B cell (primary cell): ENCODE measurements around the gene TMOD2. TPM values are rescaled to one million over a fixed set of nuclear protein-coding genes. Genes with fewer than 3 reads are reported as not detected.

Experiments
- ATAC-seq: fragments of 200-7000 bp; cut with Tn5 transposase; one replicate; pipeline ENCODE4 v1.10.0; 2021; ENCODE audit warnings: low read depth, mild to moderate bottlenecking, moderate number of reproducible peaks, moderate library complexity
- CTCF ChIA-PET: fragments of 350-600 bp; sonication (Branson Sonifier 250); formaldehyde crosslinking; loops from one replicate; lab custom pipeline; 2021; ENCODE audit warnings: antibody characterized with exemption, inconsistent platforms; lab: Charles Lee
- POLR2A ChIA-PET: fragments of 350-600 bp; sonication (Branson Sonifier 250); formaldehyde crosslinking; loops from one replicate; lab custom pipeline; 2021; ENCODE audit warnings: antibody characterized with exemption; lab: Charles Lee
- DNase-seq: peaks from one replicate; pipeline ENCODE4 v3.0.0; 2013
- H2AFZ ChIP-seq: 2 replicates; pipeline ENCODE4 v1.6.1; 2012; ENCODE audit warnings: mild to moderate bottlenecking, low read depth, low read length; ENCODE audit not compliant: insufficient read depth, poor library complexity, severe bottlenecking
- H3K27ac ChIP-seq, 2 donors: 1 replicate in 1 of 2; 2 replicates in 1 of 2; pipeline ENCODE4 v1.5.1; 2012 to 2013; ENCODE audit warnings: low read length in 2 of 2, mild to moderate bottlenecking in 2 of 2, moderate library complexity in 1 of 2
- H3K27me3 ChIP-seq, 4 experiments: fragments of 200-600 bp in 1 of 4; sonication (generic) in 1 of 4; replicated peaks in 1 of 4; 1 replicate in 2 of 4; 2 replicates in 2 of 4; pipeline versions ENCODE4 v1.6.1 to v1.7.0; 2013 to 2016; ENCODE audit warnings: low read length in 3 of 4, mild to moderate bottlenecking in 2 of 4, mixed read lengths in 1 of 4, moderate library complexity in 1 of 4; ENCODE audit not compliant: insufficient read depth in 4 of 4, control insufficient read depth in 3 of 4; ENCODE audit errors: control extremely low read depth in 1 of 4
- H3K36me3 ChIP-seq, 2 experiments: replicated peaks in 1 of 2; 1 replicate in 1 of 2; 2 replicates in 1 of 2; pipeline versions ENCODE4 v1.6.1 to v1.7.1; 2013; ENCODE audit warnings: low read length in 1 of 2; ENCODE audit not compliant: insufficient read depth in 2 of 2, control insufficient read depth in 1 of 2; ENCODE audit errors: control extremely low read depth in 1 of 2, extremely low read depth in 1 of 2
- H3K4me1 ChIP-seq, 2 donors: fragments of 200-600 bp in 1 of 2; sonication (generic) in 1 of 2; 1 replicate in 1 of 2; 2 replicates in 1 of 2; pipeline versions ENCODE4 v1.5.1 to v1.6.1; 2013 to 2017; ENCODE audit warnings: low read length in 2 of 2; ENCODE audit not compliant: control insufficient read depth in 2 of 2, insufficient read depth in 2 of 2
- H3K4me2 ChIP-seq: replicated peaks from 2 replicates; pipeline ENCODE3; 2012; ENCODE audit warnings: mild to moderate bottlenecking, low read depth, low read length; ENCODE audit not compliant: poor library complexity, severe bottlenecking
- H3K4me3 ChIP-seq, 5 experiments: fragments of 200-600 bp in 1 of 5; sonication (generic) in 1 of 5; 1 replicate in 3 of 5; 2 replicates in 2 of 5; pipeline versions ENCODE4 v1.5.1 to v1.7.0; 2011 to 2016; ENCODE audit warnings: low read length in 4 of 5, mild to moderate bottlenecking in 4 of 5, low read depth in 2 of 5, control low read depth in 1 of 5, moderate library complexity in 1 of 5; ENCODE audit not compliant: insufficient read depth in 1 of 5; ENCODE audit errors: control extremely low read depth in 1 of 5, extremely low read depth in 1 of 5
- H3K79me2 ChIP-seq: fragments of 200-600 bp; sonication (generic); one replicate; pipeline ENCODE4 v1.6.0; 2016; ENCODE audit warnings: low read length; ENCODE audit not compliant: control insufficient read depth, insufficient read depth
- H3K9ac ChIP-seq: fragments of 200-600 bp; sonication (generic); 2 replicates; pipeline ENCODE4 v1.6.1; 2017; ENCODE audit warnings: mild to moderate bottlenecking, low read length, moderate library complexity
- H3K9me3 ChIP-seq, 3 donors: one replicate each; pipeline versions ENCODE4 v1.6.1 to v1.7.1; 2013; ENCODE audit warnings: low read length in 2 of 3; ENCODE audit not compliant: control insufficient read depth in 2 of 3, insufficient read depth in 1 of 3; ENCODE audit errors: control extremely low read depth in 1 of 3
- H4K20me1 ChIP-seq: 2 replicates; pipeline ENCODE4 v1.6.0; 2012; ENCODE audit warnings: mild to moderate bottlenecking, low read length; ENCODE audit not compliant: insufficient read depth, control insufficient read depth, poor library complexity, severe bottlenecking
- H3K27ac Mint-ChIP-seq: one replicate; pipeline ENCODE4 v1.8.0; 2021; ENCODE audit warnings: mixed read lengths
- H3K27me3 Mint-ChIP-seq: one replicate; pipeline ENCODE4 v1.8.0; 2021; ENCODE audit warnings: mixed read lengths
- H3K4me1 Mint-ChIP-seq: one replicate; pipeline ENCODE4 v1.8.0; 2021; ENCODE audit warnings: mixed read lengths
- H3K4me3 Mint-ChIP-seq: one replicate; pipeline ENCODE4 v1.8.0; 2021; ENCODE audit warnings: mixed read lengths
- H3K9me3 Mint-ChIP-seq: one replicate; pipeline ENCODE4 v1.8.0; 2022; ENCODE audit warnings: mixed read lengths; ENCODE audit not compliant: insufficient read depth
- EZH2 ChIP-seq: IDR thresholded peaks from 2 replicates; pipeline ENCODE4 v1.6.1; 2012; ENCODE audit warnings: borderline replicate concordance, low read depth, mild to moderate bottlenecking, moderate library complexity, low read length; ENCODE audit not compliant: insufficient read depth, poor library complexity, severe bottlenecking
- WGBS: methylation state at CpG from one replicate; pipeline ENCODE4 v1.1.5; 2013; ENCODE audit warnings: missing lambda C conversion rate; ENCODE audit not compliant: insufficient coverage; 5-methylcytosine and 5-hydroxymethylcytosine counted together
- intact Hi-C: fragments of 100-400 bp; cut with micrococcal nuclease; formaldehyde crosslinking; loops from one replicate; pipeline ENCODE4 v1.10.0; 2022
- polyA plus RNA-seq: library from polyadenylated mRNA; depleted of rRNA; stranded (reverse); fragments of >200 nt; gene quantifications from 2 replicates; pipeline ENCODE4 v1.2.3, GENCODE V29; 2012
- total RNA-seq, 2 donors: library from RNA; stranded (reverse); fragments of 120-200 nt in 1 of 2; gene quantifications; 1 replicate in 1 of 2; 2 replicates in 1 of 2; pipeline versions ENCODE4 v1.2.3 to v1.2.4, GENCODE V29; 2013 to 2022
- TF ChIP-seq, protein P1 (sequence below): fragments of 200-600 bp; IDR thresholded peaks from one replicate; pipeline ENCODE4 v1.8.0; 2022; ENCODE audit warnings: antibody characterized with exemption, mild to moderate bottlenecking

TMOD2 gene
- total and polyA plus RNA-seq, 2 donors (not counting 1 experiment from before 2014, with no cell fraction given), result 5.7 to 25.9 TPM

DNA sequence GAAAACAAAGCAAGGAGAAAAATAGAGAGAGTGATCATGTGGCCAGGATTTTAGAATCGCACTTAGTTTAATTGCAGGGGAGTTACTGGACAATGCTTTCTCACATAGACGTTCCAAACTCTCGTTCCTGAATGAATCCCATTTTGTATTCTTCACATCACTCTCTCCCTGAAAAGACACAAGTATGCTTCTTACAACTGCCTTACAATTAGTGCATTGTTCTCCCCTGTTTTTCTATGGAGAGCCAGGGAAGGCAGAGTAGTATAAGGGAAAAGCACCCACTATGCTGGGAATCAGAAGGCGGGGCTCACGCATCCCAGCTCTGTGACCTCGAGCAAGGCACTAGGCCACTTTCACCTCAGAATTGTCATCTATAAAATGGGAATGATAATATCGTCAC lies 14.4 kb downstream of the TMOD2 start:
- peaks cover 0 to 8% of the 10 kb centered on the region in 2 experiments for H3K36me3 ChIP-seq
- intact Hi-C loops, result no loop called here
- H2AFZ ChIP-seq, result no peak overlapping the region
- H3K4me2 ChIP-seq, result no peak overlapping the region
- no peaks in the 10 kb centered on the region for H3K27me3 ChIP-seq
- peaks cover 8 to 9% of the 10 kb centered on the region in 2 donors for H3K4me1 ChIP-seq
- H3K4me3 ChIP-seq, result no peak overlapping the region
- Mint-ChIP-seq H3K9me3 (no peaks in the 10 kb centered on the region), H3K4me3 (no peak overlapping the region), H3K4me1 (peaks cover 20% of the 10 kb centered on the region), H3K27me3 (no peaks in the 10 kb centered on the region), H3K27ac (no peak overlapping the region)
- ChIA-PET POLR2A (no interaction called here), CTCF (interaction anchor here (3.1 to 15.9 kb wide), 2 partner anchors 11 to 115 kb away, joined by 26 to 728 read pairs; no protein-coding TSS in a partner anchor)
- peaks cover 9% of the 10 kb centered on the region for H3K79me2 ChIP-seq
- no CpG with 5 or more reads among the region's 7 CpGs for WGBS
- ATAC-seq, result no peak
- no peak overlapping the region for H3K27ac ChIP-seq
- no peak for DNase-seq
- TF ChIP-seq EZH2, result no peak
- TF ChIP-seq, protein P1, sequence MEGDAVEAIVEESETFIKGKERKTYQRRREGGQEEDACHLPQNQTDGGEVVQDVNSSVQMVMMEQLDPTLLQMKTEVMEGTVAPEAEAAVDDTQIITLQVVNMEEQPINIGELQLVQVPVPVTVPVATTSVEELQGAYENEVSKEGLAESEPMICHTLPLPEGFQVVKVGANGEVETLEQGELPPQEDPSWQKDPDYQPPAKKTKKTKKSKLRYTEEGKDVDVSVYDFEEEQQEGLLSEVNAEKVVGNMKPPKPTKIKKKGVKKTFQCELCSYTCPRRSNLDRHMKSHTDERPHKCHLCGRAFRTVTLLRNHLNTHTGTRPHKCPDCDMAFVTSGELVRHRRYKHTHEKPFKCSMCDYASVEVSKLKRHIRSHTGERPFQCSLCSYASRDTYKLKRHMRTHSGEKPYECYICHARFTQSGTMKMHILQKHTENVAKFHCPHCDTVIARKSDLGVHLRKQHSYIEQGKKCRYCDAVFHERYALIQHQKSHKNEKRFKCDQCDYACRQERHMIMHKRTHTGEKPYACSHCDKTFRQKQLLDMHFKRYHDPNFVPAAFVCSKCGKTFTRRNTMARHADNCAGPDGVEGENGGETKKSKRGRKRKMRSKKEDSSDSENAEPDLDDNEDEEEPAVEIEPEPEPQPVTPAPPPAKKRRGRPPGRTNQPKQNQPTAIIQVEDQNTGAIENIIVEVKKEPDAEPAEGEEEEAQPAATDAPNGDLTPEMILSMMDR, result no peak
- H4K20me1 ChIP-seq, result no peaks in the 10 kb centered on the region
- H3K9me3 ChIP-seq, result peaks cover 0 to 4% (median 0%) of the 10 kb centered on the region in 3 donors
- no peak overlapping the region for H3K9ac ChIP-seq

DNA sequence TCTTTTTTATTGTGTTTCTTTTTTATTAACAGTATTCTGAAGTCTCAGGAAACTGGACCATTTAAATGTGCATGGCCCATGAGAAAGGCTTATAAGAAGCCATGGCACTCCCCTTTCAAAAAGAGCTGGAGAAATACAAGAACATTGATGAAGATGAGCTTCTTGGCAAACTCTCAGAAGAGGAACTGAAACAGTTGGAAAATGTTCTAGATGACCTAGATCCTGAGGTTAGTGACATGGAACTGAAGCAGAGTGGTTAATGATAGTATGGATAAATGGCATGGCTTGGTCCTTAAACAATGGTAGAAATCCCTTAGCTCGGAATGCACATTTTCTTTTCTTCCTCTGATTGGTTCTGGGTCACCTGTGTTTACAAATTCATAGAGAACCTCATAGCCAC lies 14.9 kb downstream of the TMOD2 start:
- POLR2A ChIA-PET, result no interaction called here
- no peak overlapping the region for H3K4me3 ChIP-seq
- H3K27me3 Mint-ChIP-seq, result no peaks in the 10 kb centered on the region
- no peak overlapping the region for H3K9ac ChIP-seq
- no peak for ATAC-seq
- no peaks in the 10 kb centered on the region for H4K20me1 ChIP-seq
- H3K4me1 Mint-ChIP-seq, result peaks cover 17% of the 10 kb centered on the region
- no peak overlapping the region for H3K4me3 Mint-ChIP-seq
- intact Hi-C loops, result no loop called here
- peaks cover 8 to 9% of the 10 kb centered on the region in 2 donors for H3K4me1 ChIP-seq
- CTCF ChIA-PET, result interaction anchor here (3.1 to 15.9 kb wide), 2 partner anchors 10 to 115 kb away, joined by 26 to 728 read pairs; no protein-coding TSS in a partner anchor
- H3K9me3 ChIP-seq, result peaks cover 0 to 4% (median 0%) of the 10 kb centered on the region in 3 donors
- peaks cover 0 to 8% of the 10 kb centered on the region in 2 experiments for H3K36me3 ChIP-seq
- TF ChIP-seq, protein P1, result no peak
- no peak for TF ChIP-seq EZH2
- H3K79me2 ChIP-seq, result peaks cover 4% of the 10 kb centered on the region
- H3K4me2 ChIP-seq, result no peak overlapping the region
- WGBS, result no CpG with 5 or more reads among the region's 1 CpG
- no peaks in the 10 kb centered on the region for H3K9me3 Mint-ChIP-seq
- no peaks in the 10 kb centered on the region for H3K27me3 ChIP-seq
- no peak overlapping the region for H3K27ac ChIP-seq
- no peak overlapping the region for H2AFZ ChIP-seq
- DNase-seq, result no peak
- no peak overlapping the region for H3K27ac Mint-ChIP-seq
